ENCODE results near the gene OTX1. TPM values are rescaled to one million over a fixed set of nuclear protein-coding genes. Genes with fewer than 3 reads are reported as not detected.

The OTX1 gene
- polyA plus RNA-seq, 1 of the 3 experiments (the other 2 are of a cell fraction): 0.20 TPM

DNA sequence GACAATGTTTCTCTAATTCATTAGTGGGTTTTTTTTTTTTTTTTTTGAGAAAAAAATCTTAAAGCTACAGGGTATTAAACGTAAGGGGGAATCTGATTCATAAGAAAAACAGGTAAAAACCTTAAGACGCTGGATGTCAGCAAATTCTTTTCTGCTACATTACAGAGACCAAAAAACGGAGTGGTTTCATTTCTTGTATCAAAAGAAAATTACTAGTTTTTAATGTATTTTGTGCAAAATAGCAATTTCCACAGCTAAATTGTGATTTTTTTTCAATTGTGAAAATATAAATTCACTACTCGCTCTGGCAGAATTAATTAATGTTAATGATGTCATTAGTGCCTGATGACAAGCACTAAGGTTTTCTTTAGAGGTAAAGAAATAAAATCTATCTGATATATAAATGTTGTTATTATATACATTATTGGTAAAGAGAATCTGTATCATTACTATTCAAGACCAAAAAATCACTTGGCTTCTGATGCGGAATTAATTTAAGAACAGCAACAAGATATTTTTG is 9.9 kb downstream of the OTX1 start:
- POLR2A ChIA-PET: interaction anchor here (0.6 kb wide), 1 partner anchor 133 kb away, joined by 3 read pairs; no protein-coding TSS in a partner anchor
- Histone ChIP-seq H2AFZ (ENCODE audit: low read depth) (0 out of 2 replicates have a peak overlapping the region, but pooled peaks have one; percentile 8), H3K4me1 (ENCODE audit: control insufficient read depth in 1 of 2, insufficient read depth in 2 of 2, low read depth in 1 of 2, low read length in 1 of 2) (peaks cover 0 to 16% of the 10 kb centered on the region in 2 experiments; a peak in 1 of 4 replicates), H3K9me3 (no peaks in the 10 kb centered on the region), H3K36me3 (replicated peaks in 1 of 2; ENCODE audit: control insufficient read depth in 1 of 2, insufficient read depth in 2 of 2, low read length in 1 of 2) (no peaks in the 10 kb centered on the region), H3K4me3 (ENCODE audit: low read depth in 2 of 2, low read length in 1 of 2) (no peak overlapping the region), H3F3A (replicated peaks; ENCODE audit: insufficient read depth) (no peaks in the 10 kb centered on the region), H3K79me2 (ENCODE audit: insufficient read depth) (no peaks in the 10 kb centered on the region), H3K4me2 (no peak overlapping the region), H3K9me2 (no peaks in the 10 kb centered on the region), H3K27ac (ENCODE audit: low read depth in 2 of 2, low read length in 1 of 2) (no peak overlapping the region), H4K20me1 (ENCODE audit: insufficient read depth) (no peaks in the 10 kb centered on the region; the same call in 1 of the 2 replicates), H3K27me3 (ENCODE audit: insufficient read depth) (peaks cover 46% of the 10 kb centered on the region), H3K9ac (no peak overlapping the region)
- CTCF ChIA-PET: interaction anchor here (1.4 to 2.9 kb wide), 2 partner anchors 10 to 426 kb away, joined by 3 to 7 read pairs; partner anchors contain the start of gene OTX1
- DNase-seq: no peak
- TF ChIP-seq, protein P1, sequence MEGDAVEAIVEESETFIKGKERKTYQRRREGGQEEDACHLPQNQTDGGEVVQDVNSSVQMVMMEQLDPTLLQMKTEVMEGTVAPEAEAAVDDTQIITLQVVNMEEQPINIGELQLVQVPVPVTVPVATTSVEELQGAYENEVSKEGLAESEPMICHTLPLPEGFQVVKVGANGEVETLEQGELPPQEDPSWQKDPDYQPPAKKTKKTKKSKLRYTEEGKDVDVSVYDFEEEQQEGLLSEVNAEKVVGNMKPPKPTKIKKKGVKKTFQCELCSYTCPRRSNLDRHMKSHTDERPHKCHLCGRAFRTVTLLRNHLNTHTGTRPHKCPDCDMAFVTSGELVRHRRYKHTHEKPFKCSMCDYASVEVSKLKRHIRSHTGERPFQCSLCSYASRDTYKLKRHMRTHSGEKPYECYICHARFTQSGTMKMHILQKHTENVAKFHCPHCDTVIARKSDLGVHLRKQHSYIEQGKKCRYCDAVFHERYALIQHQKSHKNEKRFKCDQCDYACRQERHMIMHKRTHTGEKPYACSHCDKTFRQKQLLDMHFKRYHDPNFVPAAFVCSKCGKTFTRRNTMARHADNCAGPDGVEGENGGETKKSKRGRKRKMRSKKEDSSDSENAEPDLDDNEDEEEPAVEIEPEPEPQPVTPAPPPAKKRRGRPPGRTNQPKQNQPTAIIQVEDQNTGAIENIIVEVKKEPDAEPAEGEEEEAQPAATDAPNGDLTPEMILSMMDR (IDR thresholded peaks at IDR 0.05): no peak
- TF ChIP-seq, protein P2, sequence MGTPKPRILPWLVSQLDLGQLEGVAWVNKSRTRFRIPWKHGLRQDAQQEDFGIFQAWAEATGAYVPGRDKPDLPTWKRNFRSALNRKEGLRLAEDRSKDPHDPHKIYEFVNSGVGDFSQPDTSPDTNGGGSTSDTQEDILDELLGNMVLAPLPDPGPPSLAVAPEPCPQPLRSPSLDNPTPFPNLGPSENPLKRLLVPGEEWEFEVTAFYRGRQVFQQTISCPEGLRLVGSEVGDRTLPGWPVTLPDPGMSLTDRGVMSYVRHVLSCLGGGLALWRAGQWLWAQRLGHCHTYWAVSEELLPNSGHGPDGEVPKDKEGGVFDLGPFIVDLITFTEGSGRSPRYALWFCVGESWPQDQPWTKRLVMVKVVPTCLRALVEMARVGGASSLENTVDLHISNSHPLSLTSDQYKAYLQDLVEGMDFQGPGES (IDR thresholded peaks at IDR 0.05; ENCODE audit: low read depth, low read length): no peak
- TF ChIP-seq, protein P3, sequence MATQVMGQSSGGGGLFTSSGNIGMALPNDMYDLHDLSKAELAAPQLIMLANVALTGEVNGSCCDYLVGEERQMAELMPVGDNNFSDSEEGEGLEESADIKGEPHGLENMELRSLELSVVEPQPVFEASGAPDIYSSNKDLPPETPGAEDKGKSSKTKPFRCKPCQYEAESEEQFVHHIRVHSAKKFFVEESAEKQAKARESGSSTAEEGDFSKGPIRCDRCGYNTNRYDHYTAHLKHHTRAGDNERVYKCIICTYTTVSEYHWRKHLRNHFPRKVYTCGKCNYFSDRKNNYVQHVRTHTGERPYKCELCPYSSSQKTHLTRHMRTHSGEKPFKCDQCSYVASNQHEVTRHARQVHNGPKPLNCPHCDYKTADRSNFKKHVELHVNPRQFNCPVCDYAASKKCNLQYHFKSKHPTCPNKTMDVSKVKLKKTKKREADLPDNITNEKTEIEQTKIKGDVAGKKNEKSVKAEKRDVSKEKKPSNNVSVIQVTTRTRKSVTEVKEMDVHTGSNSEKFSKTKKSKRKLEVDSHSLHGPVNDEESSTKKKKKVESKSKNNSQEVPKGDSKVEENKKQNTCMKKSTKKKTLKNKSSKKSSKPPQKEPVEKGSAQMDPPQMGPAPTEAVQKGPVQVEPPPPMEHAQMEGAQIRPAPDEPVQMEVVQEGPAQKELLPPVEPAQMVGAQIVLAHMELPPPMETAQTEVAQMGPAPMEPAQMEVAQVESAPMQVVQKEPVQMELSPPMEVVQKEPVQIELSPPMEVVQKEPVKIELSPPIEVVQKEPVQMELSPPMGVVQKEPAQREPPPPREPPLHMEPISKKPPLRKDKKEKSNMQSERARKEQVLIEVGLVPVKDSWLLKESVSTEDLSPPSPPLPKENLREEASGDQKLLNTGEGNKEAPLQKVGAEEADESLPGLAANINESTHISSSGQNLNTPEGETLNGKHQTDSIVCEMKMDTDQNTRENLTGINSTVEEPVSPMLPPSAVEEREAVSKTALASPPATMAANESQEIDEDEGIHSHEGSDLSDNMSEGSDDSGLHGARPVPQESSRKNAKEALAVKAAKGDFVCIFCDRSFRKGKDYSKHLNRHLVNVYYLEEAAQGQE (IDR thresholded peaks at IDR 0.05; ENCODE audit: low read depth, low read length): no peak
- TF ChIP-seq SMC3 (IDR thresholded peaks at IDR 0.05; ENCODE audit: low read depth, low read length) (no peak), GABPA (IDR thresholded peaks at IDR 0.05; ENCODE audit: low read depth) (no peak), POLR2AphosphoS5 (IDR thresholded peaks at IDR 0.05; ENCODE audit: low read depth, low read length) (no peak), NRF1 (IDR thresholded peaks at IDR 0.05; ENCODE audit: low read depth, low read length) (no peak), MEF2A (IDR thresholded peaks at IDR 0.05; ENCODE audit: borderline replicate concordance, low read depth) (no peak), TCF12 (IDR thresholded peaks at IDR 0.05) (no peak), RFX5 (IDR thresholded peaks at IDR 0.05; ENCODE audit: low read length) (no peak), YY1 (IDR thresholded peaks at IDR 0.05; ENCODE audit: low read depth) (no peak), RXRA (IDR thresholded peaks at IDR 0.05; ENCODE audit: borderline replicate concordance, low read depth) (no peak), TEAD4 (IDR thresholded peaks at IDR 0.05; ENCODE audit: borderline replicate concordance, insufficient read depth) (no peak), EP300 (IDR thresholded peaks at IDR 0.05; ENCODE audit: borderline replicate concordance in 1 of 2, low read depth in 1 of 2, low read length in 1 of 2) (no peak), NFIC (IDR thresholded peaks at IDR 0.05; ENCODE audit: borderline replicate concordance) (no peak), RCOR1 (IDR thresholded peaks at IDR 0.05; ENCODE audit: low read length) (no peak)
- TF ChIP-seq, protein P4, sequence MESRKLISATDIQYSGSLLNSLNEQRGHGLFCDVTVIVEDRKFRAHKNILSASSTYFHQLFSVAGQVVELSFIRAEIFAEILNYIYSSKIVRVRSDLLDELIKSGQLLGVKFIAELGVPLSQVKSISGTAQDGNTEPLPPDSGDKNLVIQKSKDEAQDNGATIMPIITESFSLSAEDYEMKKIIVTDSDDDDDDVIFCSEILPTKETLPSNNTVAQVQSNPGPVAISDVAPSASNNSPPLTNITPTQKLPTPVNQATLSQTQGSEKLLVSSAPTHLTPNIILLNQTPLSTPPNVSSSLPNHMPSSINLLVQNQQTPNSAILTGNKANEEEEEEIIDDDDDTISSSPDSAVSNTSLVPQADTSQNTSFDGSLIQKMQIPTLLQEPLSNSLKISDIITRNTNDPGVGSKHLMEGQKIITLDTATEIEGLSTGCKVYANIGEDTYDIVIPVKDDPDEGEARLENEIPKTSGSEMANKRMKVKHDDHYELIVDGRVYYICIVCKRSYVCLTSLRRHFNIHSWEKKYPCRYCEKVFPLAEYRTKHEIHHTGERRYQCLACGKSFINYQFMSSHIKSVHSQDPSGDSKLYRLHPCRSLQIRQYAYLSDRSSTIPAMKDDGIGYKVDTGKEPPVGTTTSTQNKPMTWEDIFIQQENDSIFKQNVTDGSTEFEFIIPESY (IDR thresholded peaks at IDR 0.05; ENCODE audit: borderline replicate concordance, low read depth): no peak
- 45% methylated on average over 5 of the region's 5 CpGs for WGBS (ENCODE audit: low lambda C conversion rate)
